ENCODE data around the gene B4GALNT2.
A peak's percentile ranks its signal among the peaks of the same experiment; 100 is the strongest.
"Not testable (repeated sequence)": the region's sequence is repeated elsewhere in the genome, so short reads cannot be mapped to it uniquely, and the experiment has no call there.

B4GALNT2 gene

DNA sequence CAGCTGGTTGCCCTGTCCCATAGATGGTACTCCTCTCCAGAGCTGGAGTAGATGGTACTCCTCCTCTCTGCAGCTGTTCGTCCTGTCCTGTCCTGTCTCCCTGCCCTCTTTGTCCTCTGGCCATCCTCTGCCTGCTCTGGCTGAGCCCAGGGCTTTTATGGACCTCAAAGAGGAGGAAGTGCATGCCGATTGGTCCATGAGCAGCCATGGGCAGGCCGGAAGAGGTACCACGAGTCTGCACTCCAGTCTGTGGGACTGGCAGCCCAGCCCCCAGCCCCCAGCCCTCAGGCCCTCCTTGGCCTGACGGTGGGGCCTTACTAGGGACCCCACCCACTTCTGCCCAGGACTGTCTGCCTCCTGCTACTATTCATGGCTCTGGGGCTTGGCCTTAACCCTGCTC is 50.8 kb downstream of the B4GALNT2 start:
- no peak for DNase-seq

GRCh38 chr17:49183801-49184200 is 51.2 kb downstream of the B4GALNT2 start:
- DNase-seq = no peak

DNA sequence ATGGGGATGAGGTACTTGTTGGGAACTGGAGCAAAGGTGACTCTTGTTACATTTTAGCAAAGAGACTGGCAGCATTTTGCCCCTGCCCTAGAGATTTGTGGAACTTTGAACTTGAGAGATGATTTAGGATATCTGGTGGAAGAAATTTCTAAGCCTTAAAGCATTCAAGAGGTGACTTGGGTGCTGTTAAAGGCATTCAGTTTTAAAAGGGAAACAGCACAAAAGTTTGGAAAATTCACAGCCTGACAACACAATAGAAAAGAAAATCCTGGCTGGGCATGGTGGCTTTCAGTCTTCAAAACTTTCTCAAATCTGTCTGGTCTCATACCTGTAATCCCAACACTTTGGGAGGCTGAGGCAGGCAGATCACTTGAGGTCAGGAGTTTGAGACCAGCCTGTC is 52.0 kb downstream of the B4GALNT2 start:
- DNase-seq = not testable (repeated sequence)

DNA sequence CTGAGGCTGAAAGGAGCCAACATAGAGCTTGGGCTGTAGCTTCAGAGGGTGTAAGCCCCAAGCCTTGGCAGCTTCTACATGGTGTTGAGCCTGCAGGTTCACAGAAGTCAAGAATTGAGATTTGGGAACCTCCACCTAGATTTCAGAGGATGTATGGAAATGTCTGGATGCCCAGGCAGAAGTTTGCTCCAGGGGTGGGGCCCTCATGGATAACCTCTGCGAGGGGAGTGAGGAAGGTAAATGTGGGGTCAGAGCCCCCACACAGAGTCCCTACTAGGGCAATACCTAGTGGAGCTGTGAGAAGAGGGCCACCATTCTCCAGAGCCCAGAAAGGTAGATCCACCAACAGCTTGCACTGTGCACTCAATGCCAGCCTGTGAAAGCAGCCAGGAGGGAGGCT is 52.8 kb downstream of the B4GALNT2 start:
- not testable (repeated sequence) for DNase-seq

GRCh38 chr17:49187301-49187700 is 54.7 kb downstream of the B4GALNT2 start:
- no peak for DNase-seq

GRCh38 chr17:49190932-49191331 is 58.4 kb downstream of the B4GALNT2 start:
- no peak for DNase-seq

GRCh38 chr17:49191409-49191916 is 58.9 kb downstream of the B4GALNT2 start:
- DNase-seq = no peak

DNA sequence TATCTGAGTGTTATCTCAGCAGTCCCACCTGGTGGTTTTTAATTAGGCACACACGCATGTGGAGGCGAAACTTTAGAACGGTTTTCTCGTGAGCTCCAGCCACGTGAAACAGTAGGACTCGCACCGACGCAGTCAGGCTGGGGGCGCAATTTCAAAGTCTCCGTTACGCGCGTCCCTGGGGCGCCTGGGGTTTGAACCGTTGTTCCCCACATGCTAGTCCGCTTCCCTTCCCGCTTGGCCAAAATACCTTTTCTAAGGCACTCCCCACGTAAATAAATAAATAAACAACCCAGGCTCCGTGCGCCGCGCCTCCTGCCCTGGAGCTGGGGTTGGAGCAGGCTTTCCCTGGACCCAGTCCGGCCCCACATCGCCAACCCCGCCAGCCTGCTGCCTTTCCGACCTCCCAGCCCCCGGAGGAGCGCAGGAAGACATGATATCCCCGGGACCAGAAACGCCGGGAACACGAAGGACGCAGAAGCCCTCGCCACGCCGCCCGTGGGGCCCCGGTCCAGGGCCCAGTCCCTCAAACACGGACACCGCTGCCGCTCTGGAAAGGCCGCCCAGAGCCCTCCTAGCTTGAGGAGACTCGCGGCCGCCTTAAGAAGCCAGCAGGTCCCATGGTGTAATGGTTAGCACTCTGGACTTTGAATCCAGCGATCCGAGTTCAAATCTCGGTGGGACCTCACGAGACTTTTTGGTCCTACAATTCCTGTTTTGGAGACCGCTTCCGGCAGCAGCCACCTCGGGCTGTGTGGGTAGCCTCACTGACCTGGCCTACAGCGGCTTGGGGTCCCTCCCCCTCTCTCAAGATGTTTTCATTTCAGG is 59.6 kb downstream of the B4GALNT2 start:
- DNase-seq = peak; percentile 99

- peak; percentile 86 for DNase-seq
Measured at GRCh38 chr17:49193513-49194296, 61.1 kb downstream of the B4GALNT2 start.

DNA sequence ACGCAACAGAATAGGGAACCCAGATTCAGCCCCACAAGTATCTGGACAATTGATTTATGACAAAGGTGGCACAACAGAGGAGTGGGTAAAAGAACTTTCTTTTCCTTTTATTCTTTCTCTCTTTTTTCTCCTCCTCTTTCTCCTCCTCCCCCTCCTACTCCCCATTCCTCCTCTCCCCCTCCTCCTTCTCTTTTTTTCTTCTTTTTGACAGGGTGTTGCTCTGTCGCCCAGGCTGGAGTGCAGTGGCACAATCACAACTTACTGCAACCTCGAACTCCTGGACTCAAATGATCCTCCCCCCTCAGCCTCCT is 61.7 kb downstream of the B4GALNT2 start:
- no peak for DNase-seq

GRCh38 chr17:49195751-49196150 is 63.2 kb downstream of the B4GALNT2 start:
- DNase-seq = no peak

DNA sequence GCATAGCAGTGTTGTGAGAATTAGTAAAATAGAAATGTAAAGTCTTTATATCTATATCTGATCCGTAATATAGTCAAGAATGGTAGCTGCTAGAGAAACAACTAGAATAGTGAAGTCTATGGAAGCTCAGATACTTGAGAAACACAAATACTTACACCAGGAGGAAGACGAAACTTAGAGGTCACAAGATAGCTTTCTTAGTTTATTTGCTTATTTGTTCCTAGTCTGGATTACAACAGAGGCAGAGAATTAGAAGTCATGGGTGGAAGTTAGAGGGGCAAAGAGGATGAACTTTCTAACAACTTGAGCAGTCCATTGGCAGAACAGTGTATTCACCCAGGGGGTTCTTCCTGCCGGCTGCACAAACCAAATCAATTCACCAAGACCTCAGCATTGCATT is 64.0 kb downstream of the B4GALNT2 start:
- DNase-seq = no peak

DNA sequence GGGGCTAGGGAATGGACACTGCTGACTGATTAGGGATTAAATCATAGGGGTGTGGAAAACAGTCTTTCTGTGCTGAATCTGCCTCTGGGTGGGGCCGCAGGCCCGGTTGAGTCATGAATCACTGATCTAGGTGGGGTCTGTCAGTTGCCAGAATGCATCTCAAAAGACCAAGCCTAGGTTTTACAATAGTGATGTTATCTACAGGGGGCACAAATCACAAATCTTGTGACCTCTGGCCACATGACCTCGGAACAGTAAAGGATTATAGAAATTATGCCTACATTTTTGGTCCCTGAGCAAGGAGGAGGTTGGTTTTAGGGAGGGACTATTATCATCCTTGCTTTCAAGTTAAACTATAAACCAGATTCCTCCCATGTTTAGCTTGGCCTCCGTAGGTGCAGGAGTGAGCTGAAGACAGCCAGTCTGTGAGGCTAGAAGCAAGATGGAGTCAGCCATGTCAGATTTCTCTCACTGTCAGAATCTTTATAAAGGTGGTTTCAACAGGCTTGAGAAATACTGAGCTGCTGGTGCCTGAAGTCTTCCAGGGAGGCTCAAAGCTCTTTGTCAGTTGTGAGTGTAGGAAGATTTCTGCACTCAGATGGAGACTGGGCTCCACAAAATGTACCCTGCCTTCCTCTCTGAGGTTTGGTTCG is 64.9 kb downstream of the B4GALNT2 start:
- DNase-seq = no peak

DNA sequence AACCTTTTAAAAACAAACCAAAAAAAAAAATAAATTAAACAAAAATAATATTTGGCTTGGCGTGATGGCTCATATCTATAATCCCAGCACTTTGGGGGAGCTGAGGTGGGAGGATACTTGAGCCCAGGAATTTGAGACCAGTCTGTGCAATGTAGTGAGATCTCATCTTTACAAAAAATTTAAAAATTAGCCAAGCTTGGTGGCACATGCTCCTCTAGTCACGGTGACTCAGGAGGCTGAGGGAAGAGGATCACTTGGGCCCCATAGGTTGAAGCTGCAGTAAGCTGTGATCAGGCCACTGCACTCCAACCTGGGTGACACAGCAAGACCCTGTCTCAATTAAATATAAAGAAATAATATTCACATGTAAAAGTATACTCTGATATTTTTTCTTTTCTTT is 65.6 kb downstream of the B4GALNT2 start:
- DNase-seq = no peak

GRCh38 chr17:49200423-49201083 is 68.0 kb downstream of the B4GALNT2 start:
- DNase-seq = no peak

DNA sequence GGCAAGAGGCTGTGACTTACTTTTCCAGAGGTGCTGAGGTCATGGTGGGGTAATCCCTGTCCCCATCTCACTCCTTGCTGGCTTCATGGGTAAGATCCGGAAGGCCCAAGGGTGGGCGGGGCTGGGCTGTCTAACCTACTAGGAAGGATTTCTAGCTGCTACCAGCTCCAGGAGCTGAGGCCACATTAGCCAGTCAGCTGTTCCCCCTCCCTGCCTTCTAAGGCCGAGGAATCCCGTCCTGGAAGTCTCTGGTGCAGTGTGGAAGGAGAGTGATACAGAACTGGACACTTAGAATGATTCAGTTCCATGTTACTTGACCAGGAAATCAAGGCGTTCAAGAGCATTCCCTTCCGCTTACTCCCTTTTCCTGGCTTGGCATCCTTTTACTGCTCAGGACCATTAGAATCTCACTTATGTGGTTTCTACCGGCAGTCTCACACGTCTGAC is 68.9 kb downstream of the B4GALNT2 start:
- DNase-seq = no peak

- no peak for DNase-seq
Measured at GRCh38 chr17:49203796-49204195, 71.2 kb downstream of the B4GALNT2 start.

- no peak for DNase-seq
Measured at GRCh38 chr17:49204516-49204915, 71.9 kb downstream of the B4GALNT2 start.

- no peak for DNase-seq
Measured at GRCh38 chr17:49209061-49209571, 76.5 kb downstream of the B4GALNT2 start.

GRCh38 chr17:49210158-49211029 is 77.8 kb downstream of the B4GALNT2 start, which contains the start of the genes ABI3 and GNGT2:
Gene ABI3 (plus strand): TSS chr17:49210707. CDS start chr17:49210725, 18 bp downstream.
Gene GNGT2 (minus strand): TSS chr17:49210574. CDS start chr17:49207422, 3,152 bp downstream.
- peak; percentile 92 for DNase-seq

DNA sequence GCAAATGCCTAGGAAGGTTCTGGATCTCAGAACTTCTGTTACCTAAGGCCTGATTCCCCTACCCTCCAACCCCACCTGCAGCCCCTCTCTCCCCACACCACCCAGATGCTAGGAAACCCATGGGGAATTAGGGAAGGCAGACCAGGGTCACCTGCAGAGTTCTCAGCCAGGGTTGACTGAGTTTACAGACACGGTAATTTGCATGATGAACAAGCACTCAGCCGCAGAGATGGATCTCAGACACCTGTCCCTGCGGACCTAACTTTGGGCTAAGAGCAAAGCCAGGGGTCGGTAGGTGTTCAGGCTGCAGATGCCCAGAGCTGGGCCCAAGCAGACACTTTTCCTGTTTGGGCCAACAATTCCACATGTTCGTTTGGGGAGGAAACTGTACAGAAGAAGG is 80.8 kb downstream of the B4GALNT2 start:
- no peak for DNase-seq

All from islet precursor cell (in vitro differentiated cells).